HG03342 (cell line): Measurements from ENCODE around the gene G6PC1.
"Not testable (repeated sequence)": the region's sequence is repeated elsewhere in the genome, so short reads cannot be mapped to it uniquely, and the experiment has no call there.

Experiments
- ATAC-seq: cut with Tn5 transposase; IDR thresholded peaks from one replicate; pipeline ENCODE4 v1.9.1; 2021; ENCODE audit warnings: mild to moderate bottlenecking, moderate library complexity; ENCODE audit not compliant: unreplicated experiment

G6PC1 gene

DNA sequence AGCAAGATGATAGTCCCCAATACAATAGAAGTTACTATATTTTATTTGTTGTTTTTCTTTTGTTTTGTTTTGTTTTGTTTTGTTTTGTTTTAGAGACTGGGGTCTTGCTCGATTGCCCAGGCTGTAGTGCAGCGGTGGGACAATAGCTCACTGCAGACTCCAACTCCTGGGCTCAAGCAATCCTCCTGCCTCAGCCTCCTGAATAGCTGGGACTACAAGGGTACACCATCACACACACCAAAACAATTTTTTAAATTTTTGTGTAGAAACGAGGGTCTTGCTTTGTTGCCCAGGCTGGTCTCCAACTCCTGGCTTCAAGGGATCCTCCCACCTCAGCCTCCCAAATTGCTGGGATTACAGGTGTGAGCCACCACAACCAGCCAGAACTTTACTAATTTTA lies 618 bp upstream of the G6PC1 start:
- not testable (repeated sequence) for ATAC-seq

DNA sequence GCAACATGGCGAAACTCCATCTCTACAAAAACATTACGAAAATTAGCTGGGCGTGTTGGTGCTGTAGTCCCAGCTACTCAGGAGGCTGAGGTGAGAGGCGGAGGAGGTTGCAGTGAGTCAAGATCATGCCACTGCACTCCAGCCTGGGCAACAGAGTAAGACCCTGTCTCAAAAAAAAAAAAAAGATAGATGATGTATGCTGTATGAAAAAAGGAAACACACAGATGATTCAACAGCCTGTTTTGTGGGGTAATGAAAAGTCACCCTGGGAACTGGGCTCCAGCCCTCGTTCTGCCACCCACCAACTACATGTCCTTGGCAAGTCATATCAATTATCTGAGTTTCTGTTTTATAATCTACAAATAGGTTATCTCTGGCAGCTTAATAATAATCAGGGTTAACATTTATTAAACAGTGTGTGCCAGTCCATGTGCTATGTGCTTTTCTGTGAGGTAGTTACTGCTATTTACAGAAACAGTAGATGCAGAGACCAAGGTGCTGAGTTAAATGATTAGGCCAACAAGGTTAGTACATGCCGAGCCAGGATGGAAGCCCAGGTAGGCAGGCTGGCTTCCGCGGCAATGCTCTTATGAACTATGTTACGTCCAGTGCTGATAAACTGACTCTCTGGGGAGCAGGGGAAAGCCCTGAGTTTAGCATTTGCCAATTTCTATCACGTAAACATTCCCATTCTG lies 1.1 kb downstream of the G6PC1 start:
- no peak for ATAC-seq

DNA sequence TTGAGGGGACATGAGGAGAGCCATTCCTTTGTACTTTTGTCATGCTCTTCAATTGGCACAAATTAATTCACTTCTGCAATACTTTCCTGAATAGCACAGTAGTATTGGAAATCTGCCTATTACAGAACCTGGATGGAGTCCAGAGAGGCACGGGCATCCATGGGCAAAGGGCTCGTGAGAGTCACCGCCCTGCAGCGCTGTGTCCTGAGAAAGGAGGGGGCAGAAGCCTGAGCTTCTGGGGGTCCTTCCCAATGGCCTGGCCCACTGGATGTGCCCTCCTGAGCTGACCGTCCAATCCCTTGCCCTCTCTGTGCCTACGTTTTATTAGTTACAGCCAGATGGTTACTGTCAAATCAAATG lies 3.5 kb downstream of the G6PC1 start:
- no peak for ATAC-seq

DNA sequence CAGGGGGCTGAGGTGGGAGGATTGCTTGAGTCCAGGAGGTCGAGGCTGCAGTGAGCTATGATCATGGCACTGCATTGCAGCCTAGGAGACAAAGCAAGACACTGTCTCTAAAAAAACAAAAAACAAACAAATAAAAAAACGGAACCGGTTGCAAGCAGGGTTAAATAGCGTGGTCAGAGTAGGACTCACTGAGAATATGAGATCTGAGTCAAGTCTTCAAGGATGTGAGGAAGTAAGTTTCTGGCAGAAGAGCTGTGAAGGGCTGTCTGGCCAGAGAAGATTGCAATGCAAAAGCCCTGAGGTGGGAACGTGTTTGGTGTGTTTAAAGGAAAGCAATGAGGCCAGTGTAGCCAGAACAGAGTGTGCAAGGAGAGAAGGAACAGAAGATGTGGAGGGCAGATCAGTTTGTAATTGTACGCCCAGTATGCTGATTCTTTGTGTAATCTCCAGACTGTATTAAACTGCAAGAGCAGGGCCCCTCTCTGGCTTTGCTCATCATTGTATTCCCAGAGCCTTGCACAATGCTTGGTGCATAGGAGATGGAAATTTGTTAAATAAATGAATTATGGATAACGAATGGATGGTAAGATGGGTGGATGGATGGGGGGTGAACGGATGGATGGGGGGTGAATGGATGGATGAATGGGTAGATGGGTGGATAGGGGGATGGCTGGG lies 6.3 kb downstream of the G6PC1 start:
- ATAC-seq, result no peak

DNA sequence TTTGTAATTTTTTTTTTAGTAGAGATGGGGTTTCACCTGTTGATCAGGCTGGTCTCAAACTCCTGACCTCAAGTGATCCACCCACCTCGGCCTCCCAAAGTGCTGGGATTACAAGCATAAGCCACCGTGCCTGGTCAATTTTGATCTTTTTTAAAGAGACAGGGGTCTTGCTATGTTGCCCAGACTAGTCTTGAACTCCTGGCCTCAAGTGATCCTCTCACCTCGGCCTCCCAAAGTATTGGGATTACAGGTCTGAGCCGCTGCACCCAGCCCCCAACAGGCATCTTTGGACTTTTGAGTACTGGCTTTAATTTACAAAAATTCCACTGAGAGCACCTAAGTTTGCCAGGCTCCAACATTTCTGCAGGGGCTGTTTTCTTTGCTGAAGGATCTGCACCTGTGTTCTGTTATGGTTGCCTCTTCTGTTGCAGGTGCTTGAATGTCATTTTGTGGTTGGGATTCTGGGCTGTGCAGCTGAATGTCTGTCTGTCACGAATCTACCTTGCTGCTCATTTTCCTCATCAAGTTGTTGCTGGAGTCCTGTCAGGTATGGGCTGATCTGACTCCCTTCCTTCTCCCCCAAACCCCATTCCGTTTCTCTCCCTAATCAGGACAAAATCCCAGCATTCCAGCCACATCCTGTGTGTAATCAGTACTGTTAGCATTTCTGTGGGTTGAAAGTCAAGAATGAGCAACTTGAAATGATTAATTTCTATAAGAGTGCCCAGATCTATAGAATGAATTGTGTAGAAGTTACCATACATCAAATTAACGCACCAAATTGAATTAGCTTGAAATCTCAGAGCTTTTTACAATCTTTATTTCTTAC lies 8.5 kb downstream of the G6PC1 start:
- no peak for ATAC-seq

DNA sequence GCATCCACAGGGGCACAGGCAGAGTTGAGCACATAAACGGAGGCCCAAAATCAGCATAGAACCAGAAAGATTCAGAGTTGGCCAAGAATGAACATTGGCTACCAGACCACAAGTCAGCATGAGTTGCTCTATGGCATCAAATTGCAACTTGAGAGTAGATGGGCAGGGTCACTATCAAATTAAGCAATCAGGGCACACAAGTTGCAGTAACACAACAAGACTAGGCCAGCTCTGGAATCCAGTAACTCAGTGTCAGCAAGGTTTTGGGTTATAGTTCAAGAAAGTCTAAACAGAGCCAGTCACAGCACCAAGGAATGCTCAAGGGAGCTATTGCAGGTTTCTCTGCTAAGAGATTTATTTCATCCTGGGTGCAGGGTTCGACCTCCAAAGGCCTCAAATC lies 12.9 kb downstream of the G6PC1 start:
- ATAC-seq, result no peak

DNA sequence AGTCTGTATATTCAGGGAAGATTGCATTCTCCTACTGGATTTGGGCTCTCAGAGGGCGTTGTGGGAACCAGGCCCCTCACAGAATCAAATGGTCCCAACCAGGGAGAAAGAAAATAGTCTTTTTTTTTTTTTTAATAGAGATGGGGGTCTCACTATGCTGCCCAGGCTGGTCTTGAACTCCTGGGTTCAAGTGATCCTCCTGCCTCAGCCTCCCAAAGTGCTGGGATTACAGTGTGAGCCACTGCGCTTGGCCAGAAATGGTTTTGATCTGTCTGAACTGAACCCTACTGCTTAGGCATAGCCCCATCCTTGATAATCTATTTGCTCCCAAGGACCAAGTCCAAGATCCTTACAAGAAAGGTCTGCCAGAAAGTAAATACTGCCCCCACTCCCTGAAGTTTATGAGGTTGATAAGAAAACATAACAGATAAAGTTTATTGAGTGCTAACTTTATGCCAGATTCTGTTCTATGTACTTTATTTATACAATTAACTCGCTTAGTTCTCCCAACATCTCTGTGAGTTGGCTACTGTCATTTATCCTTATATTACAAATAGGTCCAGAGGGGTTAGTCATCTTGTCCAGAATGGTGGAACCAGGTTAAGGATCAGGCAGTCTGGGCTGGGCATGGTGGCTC lies 13.5 kb downstream of the G6PC1 start:
- ATAC-seq, result no peak

DNA sequence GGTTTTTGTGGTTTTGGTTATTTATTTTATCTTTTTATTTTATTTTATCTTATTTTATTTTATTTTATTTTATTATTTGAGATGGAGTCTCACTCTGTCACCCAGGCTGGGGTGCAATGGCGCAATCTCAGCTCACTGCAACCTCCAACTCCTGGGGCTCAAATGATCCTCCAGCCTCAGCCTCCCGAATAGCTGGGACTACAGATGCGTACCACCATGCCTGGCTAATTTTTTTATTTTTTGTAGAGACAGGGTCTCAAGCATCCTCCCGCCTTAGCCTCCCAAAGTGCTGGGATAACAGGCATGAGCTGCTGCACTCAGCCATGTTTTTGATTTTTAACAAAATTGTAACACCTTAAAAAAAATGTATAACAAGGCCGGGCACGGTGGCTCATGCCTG lies 14.7 kb downstream of the G6PC1 start:
- ATAC-seq, result not testable (repeated sequence)

GRCh38 chr17:42916388-42917235 lies 16.0 kb downstream of the G6PC1 start:
- not testable (repeated sequence) for ATAC-seq

GRCh38 chr17:42917236-42917603 lies 16.6 kb downstream of the G6PC1 start:
- no peak for ATAC-seq

DNA sequence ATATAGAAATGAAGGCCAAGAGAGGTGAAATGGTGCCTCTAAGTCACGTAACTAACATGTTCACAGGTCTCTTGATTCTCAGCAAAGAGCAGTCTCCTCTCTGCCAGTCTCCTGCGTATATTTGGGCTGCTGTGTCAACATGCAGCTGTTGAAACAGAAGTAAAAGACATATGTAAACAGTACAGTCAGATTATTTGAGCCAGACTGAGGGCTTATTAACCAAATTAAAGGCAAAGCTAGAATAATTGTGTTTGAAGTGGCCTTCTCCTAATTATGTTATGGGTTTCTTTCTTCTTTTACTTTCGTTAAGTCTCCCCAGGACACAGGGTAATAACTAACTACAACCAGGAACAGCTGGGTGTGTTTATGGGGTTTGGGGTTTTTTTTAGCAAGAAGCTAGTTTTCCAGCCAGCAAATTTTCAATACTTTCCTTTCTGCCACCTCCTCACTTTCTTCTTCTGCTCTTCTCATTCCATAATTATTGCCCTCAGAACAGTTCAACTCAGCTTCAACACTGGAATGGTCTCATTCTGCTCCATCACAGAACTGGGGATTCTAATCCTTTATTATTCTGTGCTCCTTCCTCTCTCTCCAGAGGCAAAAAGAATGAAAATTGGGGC lies 18.4 kb downstream of the G6PC1 start:
- no peak for ATAC-seq

DNA sequence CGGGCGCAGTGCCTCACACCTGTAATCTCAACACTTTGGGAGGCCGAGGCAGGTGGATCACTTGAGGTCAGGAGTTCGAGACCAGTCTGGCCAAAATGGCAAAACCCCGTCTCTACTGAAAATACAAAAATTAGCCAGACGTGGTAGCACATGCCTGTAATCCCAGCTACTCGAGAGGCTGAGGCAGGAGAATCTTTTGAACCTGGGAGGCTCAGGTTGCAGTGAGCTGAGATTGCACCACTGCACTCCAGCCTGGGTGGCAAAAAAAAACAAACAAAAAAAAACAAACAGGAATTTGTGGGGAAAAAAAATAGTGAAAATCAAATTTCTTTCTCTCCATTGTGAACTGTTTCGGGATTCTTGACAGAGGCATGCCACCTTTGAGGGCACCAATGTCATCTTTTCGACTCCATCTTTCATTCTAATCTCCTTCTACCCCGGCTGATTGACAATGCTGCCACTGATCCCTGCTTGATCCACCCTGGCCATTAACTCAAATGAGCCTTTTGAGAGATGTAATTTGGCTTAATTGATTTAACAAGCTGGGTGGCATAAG lies 19.0 kb downstream of the G6PC1 start:
- not testable (repeated sequence) for ATAC-seq

GRCh38 chr17:42920106-42920900 lies 19.7 kb downstream of the G6PC1 start:
- no peak for ATAC-seq

- ATAC-seq, result no peak
These were observed 20.3 kb downstream of the G6PC1 start for GRCh38 chr17:42920922-42921321.

DNA sequence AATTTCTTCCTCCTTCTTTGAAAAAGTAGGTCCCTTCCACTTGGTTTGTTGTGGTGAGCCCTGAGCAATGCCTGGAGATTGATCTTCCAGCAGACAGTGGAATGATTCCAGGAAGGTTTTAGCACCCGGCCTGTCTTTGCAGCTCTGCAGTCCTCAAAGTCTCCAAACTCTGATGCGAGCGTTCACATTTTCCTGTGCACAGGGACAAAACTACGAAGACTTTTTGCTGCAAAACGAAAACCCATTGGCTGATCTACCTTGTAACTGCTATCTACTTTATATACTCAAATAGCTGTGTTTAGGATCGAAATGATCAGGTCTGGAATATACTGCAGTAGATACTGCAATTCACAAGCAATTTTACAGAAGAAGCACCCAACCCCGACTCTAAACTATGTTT lies 21.7 kb downstream of the G6PC1 start:
- no peak for ATAC-seq

DNA sequence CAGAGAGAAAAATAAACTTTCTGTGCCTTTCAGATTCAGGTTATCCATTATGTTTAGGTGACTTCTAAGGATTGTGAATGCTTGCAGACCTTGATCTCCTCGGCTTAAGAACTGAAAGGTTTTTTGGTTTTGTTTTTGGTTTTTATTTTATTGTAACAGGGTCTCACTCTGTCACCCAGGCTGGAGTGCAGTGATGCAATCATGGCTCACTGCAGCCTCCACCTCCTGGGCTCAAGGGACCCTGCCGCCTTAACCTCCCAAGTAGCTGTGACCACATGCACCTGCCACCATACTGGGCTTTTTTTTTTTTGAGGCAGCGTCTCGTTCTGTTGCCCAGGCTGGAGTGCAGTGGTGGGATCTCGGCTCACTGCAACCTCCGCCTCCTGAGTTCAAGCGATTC lies 22.9 kb downstream of the G6PC1 start:
- ATAC-seq, result not testable (repeated sequence)

DNA sequence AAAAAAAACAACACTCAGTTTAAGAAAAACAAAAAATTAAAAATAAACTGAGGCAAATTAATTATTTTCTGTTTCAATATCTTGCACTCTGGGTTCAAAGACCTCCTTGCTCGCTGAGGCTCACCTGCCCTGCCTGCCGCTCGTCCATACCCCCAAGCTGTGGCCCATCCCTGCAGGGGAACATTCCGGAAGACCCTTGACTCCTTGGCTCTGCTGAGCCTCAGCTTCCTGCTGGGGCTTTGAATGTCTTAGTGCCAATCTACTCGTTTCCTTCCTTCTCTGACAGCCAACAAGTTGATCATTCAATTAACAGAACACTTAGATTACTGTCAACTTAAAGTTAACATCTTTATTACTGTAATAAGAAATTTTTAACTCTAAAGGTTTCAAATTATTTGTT lies 24.3 kb downstream of the G6PC1 start:
- no peak for ATAC-seq

DNA sequence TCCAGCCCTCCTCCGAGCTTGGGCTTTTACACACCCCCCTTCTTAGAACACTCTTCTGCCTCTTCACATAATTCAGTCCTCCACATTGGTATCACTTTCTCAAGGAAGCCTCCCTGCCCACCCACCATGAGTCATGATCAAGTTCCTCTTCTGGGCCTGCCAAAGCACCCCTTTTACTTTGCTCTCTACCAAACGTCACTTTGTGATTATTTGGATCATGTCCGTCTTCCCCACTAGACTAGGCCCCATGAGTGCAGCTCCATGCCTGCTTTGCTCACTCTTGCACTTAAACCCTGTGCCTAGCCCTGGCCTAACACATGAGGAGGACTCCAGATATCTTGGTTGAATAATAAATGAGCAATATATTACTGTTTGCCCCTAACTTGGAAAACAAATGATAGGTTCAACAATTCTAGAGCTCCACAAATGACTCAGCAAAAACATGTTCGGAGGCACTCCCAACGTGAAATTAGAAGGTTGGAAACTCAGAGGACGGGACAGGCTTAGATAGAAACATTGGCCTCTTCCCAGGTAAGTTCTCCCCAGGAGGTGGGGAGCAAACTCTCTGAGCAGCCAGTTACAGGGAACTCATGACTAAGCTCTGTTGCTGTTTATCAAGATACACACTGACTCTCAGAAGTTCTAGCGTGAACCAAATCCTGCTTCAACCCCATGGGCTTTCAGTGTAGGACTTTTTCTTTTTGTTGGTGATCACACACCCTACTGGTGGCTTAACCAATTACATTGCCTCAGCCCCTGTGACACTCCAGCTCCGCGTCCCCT lies 28.3 kb downstream of the G6PC1 start:
- ATAC-seq, result no peak
